Stomach (tissue), 4 donors: ENCODE results near the gene KANSL1.

ENCODE experiments used
- CTCF ChIP-seq, 7 experiments: fragments of 450-650 bp in 4 of 7; fragments of 200-600 bp in 3 of 7; sonication (generic) in 3 of 7; IDR thresholded peaks; one replicate each; pipeline ENCODE4 v1.5.1; 2016 to 2019; ENCODE audit warnings: antibody characterized with exemption in 7 of 7, control low read depth in 2 of 7, mild to moderate bottlenecking in 1 of 7
- EP300 ChIP-seq: sonication (generic); formaldehyde crosslinking; IDR thresholded peaks from one replicate; pipeline ENCODE4 v1.6.1; 2017; ENCODE audit warnings: antibody characterized with exemption
- POLR2AphosphoS5 ChIP-seq, 3 donors: sonication (generic); formaldehyde crosslinking; IDR thresholded peaks; one replicate each; pipeline ENCODE4 v1.6.1; 2016; ENCODE audit warnings: antibody characterized with exemption in 3 of 3

GRCh38 chr17:46108550-46109110, 84.6 kb downstream of the KANSL1 start:
- TF ChIP-seq POLR2AphosphoS5 (IDR thresholded peaks at IDR 0.05) (no peak), CTCF (IDR thresholded peaks at IDR 0.05) (no peak), EP300 (no peak)
